Tongue (tissue), 3 donors: ENCODE measurements around the gene RLN1. TPM values are rescaled to one million over a fixed set of nuclear protein-coding genes. Genes with fewer than 3 reads are reported as not detected.
"Not testable (repeated sequence)": the region's sequence is repeated elsewhere in the genome, so short reads cannot be mapped to it uniquely, and the experiment has no call there.

Experiments used
- DNase-seq: peaks from one replicate; pipeline ENCODE4 v3.0.0-alpha.2; 2015
- small RNA-seq: library from RNA; depleted of rRNA; stranded (forward); fragments of <200 nt; gene quantifications from one replicate; pipeline ENCODE3, GENCODE V24; 2014; ENCODE audit warnings: low replicate concordance
- total RNA-seq: library from RNA; depleted of rRNA; stranded (reverse); fragments of >200 nt; gene quantifications from one replicate; pipeline ENCODE4 v1.2.3, GENCODE V29; 2014

Gene RLN1
- total RNA-seq, 1 donor from 2014 or later: not detected

DNA sequence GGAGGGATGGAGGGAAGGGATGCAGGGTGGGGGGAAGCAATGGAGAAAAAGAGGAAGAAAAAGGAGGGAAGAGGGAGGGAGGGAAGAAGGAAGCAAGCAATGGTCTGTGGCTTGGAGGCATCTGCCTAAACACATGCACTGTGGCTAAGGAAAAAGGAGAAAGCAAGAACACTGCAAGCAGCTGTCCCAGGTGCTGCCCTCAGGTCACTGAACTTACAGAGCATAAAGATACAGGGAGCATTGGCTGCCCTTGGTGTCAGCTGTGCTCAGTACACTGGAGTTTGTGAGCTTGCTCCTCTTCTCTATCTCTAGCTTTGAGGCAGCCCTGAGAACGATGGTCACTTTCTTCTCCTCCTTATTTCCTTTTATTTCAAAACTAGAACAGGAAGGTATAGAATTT lies 18.1 kb downstream of the RLN1 start:
- not testable (repeated sequence) for DNase-seq

GRCh38 chr9:5321058-5321457 lies 18.6 kb downstream of the RLN1 start:
- DNase-seq: no peak

DNA sequence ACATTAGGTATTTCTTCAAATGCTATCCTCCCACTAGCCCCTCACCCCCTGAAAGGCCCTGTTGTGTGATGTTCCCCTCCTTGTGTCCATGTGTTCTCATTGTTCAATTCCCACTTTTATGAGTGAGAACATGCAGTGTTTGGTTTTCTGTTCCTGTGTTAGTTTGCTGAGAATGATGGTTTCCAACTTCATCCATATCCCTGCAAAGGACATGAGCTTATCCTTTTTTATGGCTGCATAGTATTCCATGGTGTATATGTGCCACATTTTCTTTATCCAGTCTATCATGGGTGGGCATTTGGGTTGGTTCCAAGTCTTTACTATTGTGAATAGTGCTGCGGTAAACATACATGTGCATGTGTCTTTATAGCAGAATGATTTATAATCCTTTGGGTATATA lies 23.3 kb downstream of the RLN1 start:
- not testable (repeated sequence) for DNase-seq

DNA sequence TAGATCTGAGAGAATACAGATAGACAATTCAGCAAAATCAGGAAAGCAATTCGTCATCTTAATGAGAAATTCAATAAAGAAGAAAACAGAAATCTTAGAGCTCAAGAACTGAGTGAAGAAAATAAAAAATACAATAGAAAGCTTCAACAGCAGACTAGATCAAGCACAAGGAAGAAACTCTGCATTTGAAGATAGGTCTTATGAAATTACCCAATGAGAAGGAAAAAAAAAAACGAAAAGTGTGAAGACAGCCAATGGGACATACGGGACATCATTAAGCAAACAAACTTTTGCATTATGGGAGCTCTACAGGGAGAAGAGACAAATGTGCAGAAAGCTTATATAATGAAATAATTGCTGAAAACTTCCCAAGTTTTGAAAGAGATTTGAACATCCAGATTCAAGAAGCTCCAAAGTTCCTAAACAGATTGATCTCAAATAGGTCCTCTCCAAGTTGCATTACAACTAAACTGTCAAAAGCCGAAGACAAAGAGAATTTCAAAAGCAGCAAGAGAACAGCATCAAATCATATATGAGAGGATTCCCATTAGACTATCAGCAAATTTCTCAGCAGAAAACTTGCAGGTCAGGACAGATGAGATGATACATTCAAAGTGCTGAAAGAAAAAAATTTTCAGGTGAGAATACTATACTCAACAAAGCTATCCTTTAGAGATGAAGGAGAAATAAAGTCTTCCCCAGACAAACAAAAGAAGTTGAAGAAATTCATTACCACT lies 24.3 kb downstream of the RLN1 start:
- no peak for DNase-seq

GRCh38 chr9:5310851-5311250 lies 28.8 kb downstream of the RLN1 start:
- DNase-seq: no peak

- DNase-seq: no peak
These were observed 33.9 kb downstream of the RLN1 start for GRCh38 chr9:5305741-5306140.

DNA sequence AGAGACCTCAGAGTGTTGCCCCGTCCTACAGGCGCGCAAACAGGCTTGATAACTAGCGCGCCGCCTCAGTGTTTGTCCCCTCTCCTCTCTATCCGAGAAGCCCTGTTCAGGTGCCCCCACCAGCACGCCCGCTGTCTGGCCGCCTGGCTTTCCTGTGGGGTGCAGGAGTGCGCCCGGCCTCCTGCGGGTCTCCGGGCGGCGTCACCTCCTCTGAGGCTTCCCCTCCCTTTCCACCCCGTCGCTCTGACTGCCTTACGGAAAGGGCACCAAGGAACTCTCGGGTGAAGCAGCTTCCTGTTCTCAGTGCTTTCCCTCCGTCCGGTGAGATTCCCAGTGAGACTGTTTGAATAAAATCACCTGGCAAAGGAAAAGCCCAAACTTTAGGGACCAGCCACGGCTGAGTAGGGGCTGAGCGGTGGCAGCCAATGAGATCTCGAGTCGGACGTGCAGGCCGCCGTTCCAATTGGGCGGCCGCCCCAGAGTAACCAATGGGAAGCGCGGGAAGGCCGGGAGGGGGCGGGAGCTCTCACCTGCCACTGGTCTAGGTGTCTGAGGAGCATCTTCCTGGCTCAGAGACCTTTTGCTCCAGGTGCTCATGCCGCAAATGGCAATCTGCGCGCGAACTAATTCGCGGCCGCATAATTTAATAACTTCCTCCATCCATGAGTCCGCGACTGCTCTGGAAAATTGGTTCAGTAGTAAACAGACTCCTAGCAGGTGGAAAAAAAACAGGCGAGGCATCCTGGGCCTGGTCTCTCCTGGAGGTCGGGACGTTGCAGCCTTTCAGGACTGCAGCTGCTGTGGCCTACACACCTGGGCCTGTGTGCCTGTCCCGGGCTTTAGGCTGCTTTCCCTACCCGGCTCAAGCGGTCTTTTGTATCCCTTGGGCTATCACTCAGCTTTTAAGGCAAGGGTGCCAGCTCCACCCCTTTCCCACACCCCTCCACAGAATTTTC lies 35.6 kb downstream of the RLN1 start, which contains the start of gene RLN2:
Gene RLN2, minus strand, starts transcription at position 877 of the 956 bp plus-strand sequence. Its CDS starts 136 bp downstream, at position 741.
- DNase-seq: not testable (repeated sequence)

- DNase-seq: no peak
These were observed 38.1 kb downstream of the RLN1 start for GRCh38 chr9:5301544-5301943.

DNA sequence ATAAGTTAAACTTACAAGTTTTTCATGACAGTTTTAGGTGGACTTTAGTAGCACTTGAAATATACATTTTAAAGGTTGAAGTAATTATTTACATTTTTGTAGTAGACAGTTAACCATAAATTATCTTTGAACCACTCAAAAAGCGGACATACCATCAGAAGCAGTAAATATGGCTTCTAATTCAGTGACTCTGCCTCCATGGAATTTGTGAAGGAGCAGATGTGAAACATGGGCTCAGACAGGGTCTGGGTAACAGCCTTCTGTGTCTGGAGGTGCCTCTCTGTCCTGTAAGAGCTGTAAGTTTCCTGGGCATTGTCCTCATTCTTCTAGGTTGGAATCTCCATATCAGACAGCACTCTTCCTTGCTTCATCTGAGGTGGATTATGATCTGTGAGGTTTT lies 47.5 kb downstream of the RLN1 start:
- DNase-seq: no peak

DNA sequence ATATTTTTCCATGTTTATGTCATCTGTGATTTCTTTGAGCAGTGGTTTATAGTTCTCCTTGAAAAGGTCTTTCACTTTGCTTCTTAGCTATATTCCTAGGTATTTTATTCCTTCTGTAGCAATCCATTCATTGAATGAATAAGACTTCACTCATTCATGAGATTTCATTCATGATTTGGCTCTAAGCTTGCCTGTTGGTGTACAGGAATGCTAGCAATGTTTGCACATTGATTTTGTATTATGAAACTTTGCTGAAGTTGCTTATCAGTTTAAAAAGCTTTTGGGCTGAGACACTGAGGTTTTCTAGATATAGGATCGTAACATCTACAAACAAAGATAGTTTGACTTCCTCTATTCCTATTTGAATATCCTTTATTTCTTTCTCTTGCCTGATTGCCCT lies 51.1 kb downstream of the RLN1 start:
- DNase-seq: no peak

DNA sequence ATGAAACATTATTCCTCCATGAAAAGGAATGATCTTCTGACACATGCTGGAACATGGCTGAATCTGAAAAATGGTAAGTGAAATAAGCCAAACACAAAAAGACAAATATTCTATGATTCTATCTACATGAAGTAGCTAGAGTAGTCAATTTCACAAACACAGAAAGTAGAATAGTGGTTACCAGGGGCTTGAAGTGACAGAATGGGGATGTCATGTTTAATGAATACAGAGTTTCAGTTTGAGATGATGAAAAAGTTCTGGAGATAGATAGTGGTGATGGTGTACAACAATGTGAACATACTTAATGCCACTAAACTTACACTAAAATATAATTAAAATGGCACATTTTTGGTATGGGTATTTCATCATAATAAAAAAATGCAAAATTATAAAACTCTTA lies 53.4 kb downstream of the RLN1 start:
- DNase-seq: no peak

Small RNA genes within 50 kb of the gene (small RNA-seq; reads per million reads assigned to genes)
- gene AL135786.1: not detected
- gene HMGN2P31: not detected

Other genes with a start within 250 kb of the RLN1 start
- gene INSL6, start 154.2 kb downstream of the RLN1 start, total RNA-seq: not detected
- gene INSL4, start 108.5 kb downstream of the RLN1 start, total RNA-seq: not detected
- not detected for gene RLN2, start 35.2 kb downstream of the RLN1 start, total RNA-seq
- 44.1 TPM for gene PLGRKT, start 98.0 kb upstream of the RLN1 start, total RNA-seq
- gene CD274, start 110.7 kb upstream of the RLN1 start, total RNA-seq: 4.1 TPM
- gene PDCD1LG2, start 170.7 kb upstream of the RLN1 start, total RNA-seq: 1.6 TPM